Peyer's patch (tissue), 4 donors: ENCODE data around the gene PLEKHM2. TPM values are rescaled to one million over a fixed set of nuclear protein-coding genes. Genes with fewer than 3 reads are reported as not detected.

Experiments
- DNase-seq, 3 donors: peaks; one replicate each; pipeline ENCODE4 v3.0.0-alpha.2; 2017 to 2019
- H3K27ac ChIP-seq, 4 donors: fragments of 200-600 bp; sonication (generic); one replicate each; pipeline ENCODE4 v1.5.1; 2016 to 2019
- H3K27me3 ChIP-seq, 2 donors: fragments of 200-600 bp; sonication (generic); one replicate each; pipeline ENCODE4 v1.5.1; 2019
- H3K36me3 ChIP-seq, 3 donors: fragments of 200-600 bp; sonication (generic); one replicate each; pipeline ENCODE4 v1.5.1; 2016 to 2019
- H3K4me1 ChIP-seq, 4 donors: fragments of 200-600 bp; sonication (generic); one replicate each; pipeline ENCODE4 v1.5.1; 2016 to 2019
- H3K4me3 ChIP-seq, 4 donors: fragments of 200-600 bp; sonication (generic); 1 replicate in 3 of 4; 2 replicates in 1 of 4; pipeline ENCODE4 v1.5.1; 2016 to 2019; ENCODE audit warnings: mild to moderate bottlenecking in 1 of 4
- H3K9me3 ChIP-seq, 4 donors: fragments of 200-600 bp; sonication (generic); one replicate each; pipeline ENCODE4 v1.5.1; 2016 to 2019; ENCODE audit warnings: mild to moderate bottlenecking in 1 of 4
- CTCF ChIP-seq, 6 experiments: fragments of 450-650 bp in 4 of 6; fragments of 200-600 bp in 2 of 6; sonication (generic) in 1 of 6; IDR thresholded peaks; one replicate each; pipeline ENCODE4 v1.5.1; 2017 to 2019; ENCODE audit warnings: antibody characterized with exemption in 6 of 6, mild to moderate bottlenecking in 3 of 6, moderate library complexity in 1 of 6
- POLR2A ChIP-seq, 2 donors: fragments of 450-650 bp; IDR thresholded peaks; one replicate each; pipeline ENCODE4 v1.5.1; 2017; ENCODE audit warnings: antibody characterized with exemption in 2 of 2, mild to moderate bottlenecking in 2 of 2, moderate library complexity in 2 of 2
- total RNA-seq, 4 donors: library from RNA; depleted of rRNA; stranded (reverse); fragments of >200 nt; gene quantifications; one replicate each; pipeline ENCODE4 v1.1.0, GENCODE V29; 2016

PLEKHM2 gene
- total RNA-seq, 4 donors from 2014 or later, result 20.0 to 63.5 (median 37.7) TPM

- no peak overlapping the region for H3K4me3 ChIP-seq
- no peaks in the 10 kb centered on the region for H3K27me3 ChIP-seq
- peak in 1 of 3 donors; percentile 37 for DNase-seq
- peaks cover 0 to 57% (median 0%) of the 10 kb centered on the region in 3 donors for H3K36me3 ChIP-seq
- no peaks in the 10 kb centered on the region for H3K9me3 ChIP-seq
- peaks cover 0 to 30% (median 0%) of the 10 kb centered on the region in 4 donors for H3K4me1 ChIP-seq
- H3K27ac ChIP-seq, result no peak overlapping the region
- TF ChIP-seq POLR2A (IDR thresholded peaks at IDR 0.05), result no peak
- TF ChIP-seq CTCF (IDR thresholded peaks at IDR 0.05), result no peak
These were observed 50.2 kb downstream of the PLEKHM2 start for GRCh38 chr1:15734296-15734695.

GRCh38 chr1:15734901-15735300 is 50.8 kb downstream of the PLEKHM2 start:
- Histone ChIP-seq H3K9me3 (no peaks in the 10 kb centered on the region), H3K36me3 (peaks cover 0 to 54% (median 0%) of the 10 kb centered on the region in 3 donors), H3K27me3 (no peaks in the 10 kb centered on the region), H3K4me3 (peak overlapping the region in 2 of 4 donors; percentile 2 to 37), H3K4me1 (peaks cover 0 to 31% (median 0%) of the 10 kb centered on the region in 4 donors), H3K27ac (peak overlapping the region in 3 of 4 donors; percentile 73 to 99 (median 99))
- DNase-seq, result peak in 1 of 3 donors; percentile 57
- TF ChIP-seq POLR2A (IDR thresholded peaks at IDR 0.05), result no peak
- no peak for TF ChIP-seq CTCF (IDR thresholded peaks at IDR 0.05)

GRCh38 chr1:15735304-15736037 is 51.4 kb downstream of the PLEKHM2 start:
- Histone ChIP-seq H3K4me3 (peak overlapping the region in 2 of 4 donors; percentile 37 to 59), H3K27ac (peak overlapping the region in 3 of 4 donors; percentile 73 to 99 (median 99)), H3K9me3 (no peaks in the 10 kb centered on the region), H3K4me1 (peaks cover 0 to 32% (median 0%) of the 10 kb centered on the region in 4 donors), H3K27me3 (no peaks in the 10 kb centered on the region), H3K36me3 (peaks cover 0 to 48% (median 0%) of the 10 kb centered on the region in 3 donors)
- DNase-seq, result peak in 2 of 3 donors; percentile 71 to 77
- TF ChIP-seq CTCF (IDR thresholded peaks at IDR 0.05), result no peak
- TF ChIP-seq POLR2A (IDR thresholded peaks at IDR 0.05), result no peak

GRCh38 chr1:15736038-15736891 is 52.1 kb downstream of the PLEKHM2 start, which contains the start of gene SLC25A34:
SLC25A34 (plus strand) TSS chr1:15736258; CDS start chr1:15736486, 228 bp downstream.
- Histone ChIP-seq H3K9me3 (no peaks in the 10 kb centered on the region), H3K36me3 (peaks cover 0 to 40% (median 0%) of the 10 kb centered on the region in 3 donors), H3K27me3 (no peaks in the 10 kb centered on the region), H3K27ac (peak within 1 kb of the TSS in 3 of 4 donors; percentile 73 to 99 (median 99)), H3K4me3 (peak within 1 kb of the TSS in 3 of 4 donors; percentile 23 to 59 (median 55)), H3K4me1 (peaks cover 0 to 37% (median 1%) of the 10 kb centered on the region in 4 donors)
- DNase-seq, result peak in 2 of 3 donors; percentile 92 to 97
- TF ChIP-seq CTCF (IDR thresholded peaks at IDR 0.05), result no peak
- TF ChIP-seq POLR2A (IDR thresholded peaks at IDR 0.05), result peak; percentile 96 to 97

GRCh38 chr1:15736892-15737261 is 52.8 kb downstream of the PLEKHM2 start:
- Histone ChIP-seq H3K27me3 (no peaks in the 10 kb centered on the region), H3K36me3 (peaks cover 0 to 34% (median 0%) of the 10 kb centered on the region in 3 donors), H3K9me3 (no peaks in the 10 kb centered on the region), H3K4me3 (peak overlapping the region in 3 of 4 donors; percentile 23 to 59 (median 55)), H3K27ac (peak overlapping the region in 3 of 4 donors; percentile 73 to 99 (median 99)), H3K4me1 (peaks cover 0 to 42% (median 3%) of the 10 kb centered on the region in 4 donors)
- peak in 2 of 3 donors; percentile 88 to 91 for DNase-seq
- TF ChIP-seq CTCF (IDR thresholded peaks at IDR 0.05), result no peak
